PC-9 (cell line): ENCODE results near the gene CMTM5.

ENCODE experiments used
- CTCF ChIP-seq: fragments of 200-600 bp; sonication (generic); conservative IDR thresholded peaks from 2 replicates; pipeline ENCODE4 v1.6.1; 2017; ENCODE audit warnings: mixed run types, antibody characterized with exemption, mild to moderate bottlenecking, moderate library complexity
- EZH2 ChIP-seq: fragments of 200-600 bp; sonication (generic); IDR thresholded peaks from 2 replicates; pipeline ENCODE4 v1.8.0; 2017; ENCODE audit warnings: antibody characterized with exemption, low read depth

GRCh38 chr14:23396781-23397407 lies 20.0 kb downstream of the CMTM5 start:
- TF ChIP-seq EZH2 (no peak), CTCF (no peak)
